ENCODE results near the gene ROGDI.
A peak's percentile ranks its signal among the peaks of the same experiment; 100 is the strongest.

The ROGDI gene

GRCh38 chr16:4755687-4756086, 46.7 kb downstream of the ROGDI start:
- no peak overlapping the region for H3K23ac ChIP-seq (ENCODE audit: low read depth, low read length, poor library complexity)
- no peak overlapping the region for H2BK120ac ChIP-seq (ENCODE audit: low read depth, low read length)
- H3K9ac ChIP-seq (ENCODE audit: low read depth, low read length, poor library complexity), result no peak overlapping the region
- H3K4me1 ChIP-seq (ENCODE audit: control insufficient read depth in 2 of 2, insufficient read depth in 1 of 2, low read depth in 1 of 2, low read length in 2 of 2), result no peaks in the 10 kb centered on the region
- H3K36me3 ChIP-seq (replicated peaks in 1 of 2; ENCODE audit: control insufficient read depth in 2 of 2, insufficient read depth in 2 of 2, low read length in 2 of 2), result peaks cover 43 to 89% of the 10 kb centered on the region in 2 donors
- H3K14ac ChIP-seq (ENCODE audit: low read length), result no peak overlapping the region
- H3K9me3 ChIP-seq (replicated peaks in 1 of 2; ENCODE audit: control insufficient read depth in 2 of 2, insufficient read depth in 1 of 2, low read depth in 1 of 2, low read length in 2 of 2), result peaks cover 9 to 12% of the 10 kb centered on the region in 2 donors
- H4K8ac ChIP-seq (ENCODE audit: low read depth, low read length), result no peak overlapping the region
- H2AFZ ChIP-seq (ENCODE audit: low read length), result no peak overlapping the region
- H3K27me3 ChIP-seq (ENCODE audit: control insufficient read depth in 3 of 3, insufficient read depth in 3 of 3, low read depth in 1 of 3, low read length in 3 of 3), result no peaks in the 10 kb centered on the region
- no peak overlapping the region for H3K4me3 ChIP-seq (ENCODE audit: low read length in 2 of 2)
- peaks cover 2% of the 10 kb centered on the region for H3K79me1 ChIP-seq (ENCODE audit: low read depth, low read length)
- WGBS, 2 donors (ENCODE audit: extremely low coverage in 2 of 2, insufficient read length in 2 of 2, insufficient replicate concordance in 1 of 2), result no CpG with 5 or more reads among the region's 6 CpGs
- no peak overlapping the region for H3K18ac ChIP-seq (ENCODE audit: low read length)
- H3K4me2 ChIP-seq (ENCODE audit: insufficient read depth, low read length, poor library complexity, severe bottlenecking), result no peak overlapping the region
- H2BK15ac ChIP-seq (ENCODE audit: low read length), result no peak overlapping the region
- no peak overlapping the region for H3K27ac ChIP-seq (replicated peaks; ENCODE audit: low read length)
- no peak overlapping the region for H2BK5ac ChIP-seq (ENCODE audit: low read length)
- no peak overlapping the region for H2AK5ac ChIP-seq (ENCODE audit: low read depth, low read length)
- no peak for DNase-seq (ENCODE audit: low spot score)
- no peak overlapping the region for H4K91ac ChIP-seq (ENCODE audit: low read depth, low read length, poor library complexity)
- no peak overlapping the region for H3K4ac ChIP-seq (ENCODE audit: low read length)
- no peak overlapping the region for H2BK12ac ChIP-seq (ENCODE audit: low read length)

- H2AK5ac ChIP-seq (ENCODE audit: low read depth, low read length), result no peak overlapping the region
Measured at GRCh38 chr16:4754865-4755264, 47.6 kb downstream of the ROGDI start.

GRCh38 chr16:4753227-4753626, 49.2 kb downstream of the ROGDI start:
- peak overlapping the region in 1 of 2 donors; percentile 58 for H3K4me3 ChIP-seq (ENCODE audit: low read length in 2 of 2)
- no peak overlapping the region for H3K18ac ChIP-seq (ENCODE audit: low read length)
- H2AFZ ChIP-seq (ENCODE audit: low read length), result no peak overlapping the region
- no peak overlapping the region for H3K4me2 ChIP-seq (ENCODE audit: insufficient read depth, low read length, poor library complexity, severe bottlenecking)
- H2BK5ac ChIP-seq (ENCODE audit: low read length), result no peak overlapping the region
- H3K79me1 ChIP-seq (ENCODE audit: low read depth, low read length), result no peaks in the 10 kb centered on the region
- no peak overlapping the region for H4K91ac ChIP-seq (ENCODE audit: low read depth, low read length, poor library complexity)
- no peak overlapping the region for H3K9ac ChIP-seq (ENCODE audit: low read depth, low read length, poor library complexity)
- no CpG with 5 or more reads among the region's 11 CpGs for WGBS, 2 donors (ENCODE audit: extremely low coverage in 2 of 2, insufficient read length in 2 of 2, insufficient replicate concordance in 1 of 2)
- H3K4ac ChIP-seq (ENCODE audit: low read length), result no peak overlapping the region
- H3K4me1 ChIP-seq (ENCODE audit: control insufficient read depth in 2 of 2, insufficient read depth in 1 of 2, low read depth in 1 of 2, low read length in 2 of 2), result no peaks in the 10 kb centered on the region
- no peak for DNase-seq (ENCODE audit: low spot score)
- H4K8ac ChIP-seq (ENCODE audit: low read depth, low read length), result no peak overlapping the region
- no peak overlapping the region for H2AK5ac ChIP-seq (ENCODE audit: low read depth, low read length)
- H3K27ac ChIP-seq (replicated peaks; ENCODE audit: low read length), result no peak overlapping the region
- H2BK120ac ChIP-seq (ENCODE audit: low read depth, low read length), result no peak overlapping the region
- peaks cover 7 to 12% of the 10 kb centered on the region in 2 donors for H3K9me3 ChIP-seq (replicated peaks in 1 of 2; ENCODE audit: control insufficient read depth in 2 of 2, insufficient read depth in 1 of 2, low read depth in 1 of 2, low read length in 2 of 2)
- H3K36me3 ChIP-seq (replicated peaks in 1 of 2; ENCODE audit: control insufficient read depth in 2 of 2, insufficient read depth in 2 of 2, low read length in 2 of 2), result peaks cover 32 to 70% of the 10 kb centered on the region in 2 donors
- H2BK15ac ChIP-seq (ENCODE audit: low read length), result no peak overlapping the region
- no peak overlapping the region for H3K23ac ChIP-seq (ENCODE audit: low read depth, low read length, poor library complexity)
- H2BK12ac ChIP-seq (ENCODE audit: low read length), result no peak overlapping the region
- no peaks in the 10 kb centered on the region for H3K27me3 ChIP-seq (ENCODE audit: control insufficient read depth in 3 of 3, insufficient read depth in 3 of 3, low read depth in 1 of 3, low read length in 3 of 3)
- H3K14ac ChIP-seq (ENCODE audit: low read length), result no peak overlapping the region

More at GRCh38 chr16:4754865-4755264, 47.6 kb downstream of the ROGDI start:
- Histone ChIP-seq H3K14ac (ENCODE audit: low read length) (no peak overlapping the region), H3K4me1 (ENCODE audit: control insufficient read depth in 2 of 2, insufficient read depth in 1 of 2, low read depth in 1 of 2, low read length in 2 of 2) (no peaks in the 10 kb centered on the region), H2BK120ac (ENCODE audit: low read depth, low read length) (no peak overlapping the region), H2BK15ac (ENCODE audit: low read length) (no peak overlapping the region), H3K79me1 (ENCODE audit: low read depth, low read length) (no peaks in the 10 kb centered on the region), H3K27ac (replicated peaks; ENCODE audit: low read length) (no peak overlapping the region), H2AFZ (ENCODE audit: low read length) (no peak overlapping the region), H3K18ac (ENCODE audit: low read length) (no peak overlapping the region), H3K27me3 (ENCODE audit: control insufficient read depth in 3 of 3, insufficient read depth in 3 of 3, low read depth in 1 of 3, low read length in 3 of 3) (no peaks in the 10 kb centered on the region), H2BK12ac (ENCODE audit: low read length) (no peak overlapping the region), H3K4me2 (ENCODE audit: insufficient read depth, low read length, poor library complexity, severe bottlenecking) (no peak overlapping the region), H3K9ac (ENCODE audit: low read depth, low read length, poor library complexity) (no peak overlapping the region), H3K23ac (ENCODE audit: low read depth, low read length, poor library complexity) (no peak overlapping the region), H2BK5ac (ENCODE audit: low read length) (no peak overlapping the region), H4K8ac (ENCODE audit: low read depth, low read length) (no peak overlapping the region), H3K4ac (ENCODE audit: low read length) (no peak overlapping the region), H3K4me3 (ENCODE audit: low read length in 2 of 2) (no peak overlapping the region), H3K9me3 (replicated peaks in 1 of 2; ENCODE audit: control insufficient read depth in 2 of 2, insufficient read depth in 1 of 2, low read depth in 1 of 2, low read length in 2 of 2) (peaks cover 7 to 12% of the 10 kb centered on the region in 2 donors), H3K36me3 (replicated peaks in 1 of 2; ENCODE audit: control insufficient read depth in 2 of 2, insufficient read depth in 2 of 2, low read length in 2 of 2) (peaks cover 37 to 86% of the 10 kb centered on the region in 2 donors), H4K91ac (ENCODE audit: low read depth, low read length, poor library complexity) (no peak overlapping the region)
- no CpG with 5 or more reads among the region's 4 CpGs for WGBS, 2 donors (ENCODE audit: extremely low coverage in 2 of 2, insufficient read length in 2 of 2, insufficient replicate concordance in 1 of 2)
- DNase-seq (ENCODE audit: low spot score), result no peak

GRCh38 chr16:4752351-4753100, 49.9 kb downstream of the ROGDI start:
- H3K4ac ChIP-seq (ENCODE audit: low read length), result no peak overlapping the region
- H3K23ac ChIP-seq (ENCODE audit: low read depth, low read length, poor library complexity), result no peak overlapping the region
- no peak overlapping the region for H2BK12ac ChIP-seq (ENCODE audit: low read length)
- no peak overlapping the region for H3K4me3 ChIP-seq (ENCODE audit: low read length in 2 of 2)
- H2BK120ac ChIP-seq (ENCODE audit: low read depth, low read length), result no peak overlapping the region
- H3K27ac ChIP-seq (replicated peaks; ENCODE audit: low read length), result no peak overlapping the region
- no peak overlapping the region for H4K8ac ChIP-seq (ENCODE audit: low read depth, low read length)
- no peak overlapping the region for H2BK15ac ChIP-seq (ENCODE audit: low read length)
- peaks cover 0 to 1% of the 10 kb centered on the region in 2 donors for H3K4me1 ChIP-seq (ENCODE audit: control insufficient read depth in 2 of 2, insufficient read depth in 1 of 2, low read depth in 1 of 2, low read length in 2 of 2)
- no peak overlapping the region for H2BK5ac ChIP-seq (ENCODE audit: low read length)
- H3K9me3 ChIP-seq (replicated peaks in 1 of 2; ENCODE audit: control insufficient read depth in 2 of 2, insufficient read depth in 1 of 2, low read depth in 1 of 2, low read length in 2 of 2), result peaks cover 7 to 12% of the 10 kb centered on the region in 2 donors
- H3K27me3 ChIP-seq (ENCODE audit: control insufficient read depth in 3 of 3, insufficient read depth in 3 of 3, low read depth in 1 of 3, low read length in 3 of 3), result no peaks in the 10 kb centered on the region
- H2AK5ac ChIP-seq (ENCODE audit: low read depth, low read length), result no peak overlapping the region
- no peak overlapping the region for H2AFZ ChIP-seq (ENCODE audit: low read length)
- no peaks in the 10 kb centered on the region for H3K79me1 ChIP-seq (ENCODE audit: low read depth, low read length)
- no peak overlapping the region for H3K4me2 ChIP-seq (ENCODE audit: insufficient read depth, low read length, poor library complexity, severe bottlenecking)
- no peak overlapping the region for H3K9ac ChIP-seq (ENCODE audit: low read depth, low read length, poor library complexity)
- peaks cover 30 to 67% of the 10 kb centered on the region in 2 donors for H3K36me3 ChIP-seq (replicated peaks in 1 of 2; ENCODE audit: control insufficient read depth in 2 of 2, insufficient read depth in 2 of 2, low read length in 2 of 2)
- no peak overlapping the region for H4K91ac ChIP-seq (ENCODE audit: low read depth, low read length, poor library complexity)
- H3K18ac ChIP-seq (ENCODE audit: low read length), result no peak overlapping the region
- no peak overlapping the region for H3K14ac ChIP-seq (ENCODE audit: low read length)
- WGBS, 2 donors (ENCODE audit: extremely low coverage in 2 of 2, insufficient read length in 2 of 2, insufficient replicate concordance in 1 of 2), result no CpG with 5 or more reads among the region's 44 CpGs
- no peak for DNase-seq (ENCODE audit: low spot score)
